ENCODE measurements around the gene AKAP13.

AKAP13 gene

DNA sequence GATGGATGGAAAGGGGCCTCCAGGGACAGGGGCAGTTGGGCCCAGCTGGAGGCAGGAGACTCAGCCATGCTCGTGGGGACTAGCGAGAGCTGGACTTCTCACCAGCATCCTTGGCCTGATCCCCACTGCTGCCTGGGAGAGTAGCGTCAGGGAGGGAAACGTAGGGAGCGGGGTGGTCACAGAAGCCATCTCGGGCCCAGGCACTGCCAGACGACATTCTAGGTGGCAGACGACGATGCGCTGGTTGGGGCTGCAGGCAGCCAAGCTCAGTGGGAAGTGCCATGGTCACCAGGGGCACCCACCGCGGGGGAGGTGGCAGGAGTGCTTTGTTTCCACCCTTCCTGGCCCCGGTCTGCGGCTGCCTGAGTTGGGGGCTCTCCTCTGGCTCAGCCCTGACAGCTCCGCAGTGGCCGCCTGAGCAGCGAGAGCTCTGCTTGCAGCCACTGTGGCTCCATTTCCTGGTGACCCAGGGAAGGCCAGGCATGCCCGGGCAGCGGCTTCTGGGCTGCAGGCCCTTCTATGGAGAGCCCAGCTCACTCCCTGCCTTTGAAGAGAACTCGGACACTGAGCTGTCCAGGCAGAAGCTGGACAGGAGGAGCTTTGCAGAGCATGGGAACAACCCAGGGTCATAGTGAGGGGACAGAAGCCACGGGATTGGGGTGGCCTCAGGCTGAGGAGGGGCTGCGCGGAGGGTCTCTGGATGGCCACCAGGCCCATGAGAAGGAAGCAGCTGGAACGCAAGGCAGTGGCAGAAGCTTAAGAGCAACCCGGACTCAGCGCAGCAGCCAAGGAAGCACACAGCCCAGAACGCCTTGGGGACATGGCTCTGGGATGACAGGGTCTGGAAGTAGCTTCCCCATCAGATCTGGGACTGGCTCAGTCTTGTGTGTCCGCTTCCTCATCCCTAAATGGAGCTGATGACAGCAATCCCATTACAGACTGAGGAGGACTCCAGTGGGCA lies 383.6 kb downstream of the AKAP13 start:
- TF ChIP-seq, protein P1, sequence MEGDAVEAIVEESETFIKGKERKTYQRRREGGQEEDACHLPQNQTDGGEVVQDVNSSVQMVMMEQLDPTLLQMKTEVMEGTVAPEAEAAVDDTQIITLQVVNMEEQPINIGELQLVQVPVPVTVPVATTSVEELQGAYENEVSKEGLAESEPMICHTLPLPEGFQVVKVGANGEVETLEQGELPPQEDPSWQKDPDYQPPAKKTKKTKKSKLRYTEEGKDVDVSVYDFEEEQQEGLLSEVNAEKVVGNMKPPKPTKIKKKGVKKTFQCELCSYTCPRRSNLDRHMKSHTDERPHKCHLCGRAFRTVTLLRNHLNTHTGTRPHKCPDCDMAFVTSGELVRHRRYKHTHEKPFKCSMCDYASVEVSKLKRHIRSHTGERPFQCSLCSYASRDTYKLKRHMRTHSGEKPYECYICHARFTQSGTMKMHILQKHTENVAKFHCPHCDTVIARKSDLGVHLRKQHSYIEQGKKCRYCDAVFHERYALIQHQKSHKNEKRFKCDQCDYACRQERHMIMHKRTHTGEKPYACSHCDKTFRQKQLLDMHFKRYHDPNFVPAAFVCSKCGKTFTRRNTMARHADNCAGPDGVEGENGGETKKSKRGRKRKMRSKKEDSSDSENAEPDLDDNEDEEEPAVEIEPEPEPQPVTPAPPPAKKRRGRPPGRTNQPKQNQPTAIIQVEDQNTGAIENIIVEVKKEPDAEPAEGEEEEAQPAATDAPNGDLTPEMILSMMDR (IDR thresholded peaks at IDR 0.05; ENCODE audit: unreplicated experiment in 3 of 3) = no peak
- Mint-ChIP-seq H3K4me3 (no peak overlapping the region), H3K27me3 (ENCODE audit: low read depth) (no peaks in the 10 kb centered on the region), H3K4me1 (peaks cover 45% of the 10 kb centered on the region), H3K27ac (peak overlapping the region; percentile 41 to 82 (median 61)), H3K9me3 (no peaks in the 10 kb centered on the region), H3K36me3 (ENCODE audit: low read depth) (peaks cover 15% of the 10 kb centered on the region)

DNA sequence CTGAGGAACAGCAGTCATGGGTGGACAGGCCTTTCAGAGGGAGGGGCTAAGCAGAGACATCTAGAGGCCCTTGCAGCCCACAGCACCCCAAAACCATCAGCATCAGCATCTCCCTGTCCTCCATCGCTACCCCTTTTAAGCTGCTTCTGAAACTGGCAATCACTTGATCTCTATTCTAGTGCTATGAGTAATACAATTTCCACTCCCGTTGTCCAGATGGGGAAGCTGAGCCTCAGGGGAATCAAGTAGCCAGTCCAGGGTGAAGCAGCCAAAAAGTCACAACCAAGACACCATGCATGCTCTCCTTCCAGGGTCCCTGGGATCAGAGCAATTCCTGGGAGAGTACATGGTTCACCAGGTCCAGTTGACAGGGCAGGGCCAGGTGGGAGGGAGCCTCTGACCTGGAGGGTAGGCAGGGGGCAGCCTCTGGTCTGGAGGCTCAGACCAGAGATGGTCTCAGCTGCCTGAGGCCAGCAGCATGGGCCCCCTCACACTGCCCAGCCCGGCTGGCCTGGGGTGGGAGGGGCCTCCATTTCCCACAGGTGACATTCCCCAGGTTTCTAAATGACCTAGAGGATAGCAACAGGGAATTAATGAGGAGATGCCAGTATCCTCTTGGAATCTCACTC lies 384.4 kb downstream of the AKAP13 start:
- H3K27ac Mint-ChIP-seq = peak overlapping the region in 2 of 3 experiments; percentile 61 to 71
- H3K4me1 Mint-ChIP-seq = peaks cover 45% of the 10 kb centered on the region
- H3K9me3 Mint-ChIP-seq = no peaks in the 10 kb centered on the region
- H3K36me3 Mint-ChIP-seq (ENCODE audit: low read depth) = peaks cover 16% of the 10 kb centered on the region
- H3K4me3 Mint-ChIP-seq = no peak overlapping the region
- H3K27me3 Mint-ChIP-seq (ENCODE audit: low read depth) = no peaks in the 10 kb centered on the region
- TF ChIP-seq, protein P1 (IDR thresholded peaks at IDR 0.05; ENCODE audit: unreplicated experiment in 3 of 3) = no peak

DNA sequence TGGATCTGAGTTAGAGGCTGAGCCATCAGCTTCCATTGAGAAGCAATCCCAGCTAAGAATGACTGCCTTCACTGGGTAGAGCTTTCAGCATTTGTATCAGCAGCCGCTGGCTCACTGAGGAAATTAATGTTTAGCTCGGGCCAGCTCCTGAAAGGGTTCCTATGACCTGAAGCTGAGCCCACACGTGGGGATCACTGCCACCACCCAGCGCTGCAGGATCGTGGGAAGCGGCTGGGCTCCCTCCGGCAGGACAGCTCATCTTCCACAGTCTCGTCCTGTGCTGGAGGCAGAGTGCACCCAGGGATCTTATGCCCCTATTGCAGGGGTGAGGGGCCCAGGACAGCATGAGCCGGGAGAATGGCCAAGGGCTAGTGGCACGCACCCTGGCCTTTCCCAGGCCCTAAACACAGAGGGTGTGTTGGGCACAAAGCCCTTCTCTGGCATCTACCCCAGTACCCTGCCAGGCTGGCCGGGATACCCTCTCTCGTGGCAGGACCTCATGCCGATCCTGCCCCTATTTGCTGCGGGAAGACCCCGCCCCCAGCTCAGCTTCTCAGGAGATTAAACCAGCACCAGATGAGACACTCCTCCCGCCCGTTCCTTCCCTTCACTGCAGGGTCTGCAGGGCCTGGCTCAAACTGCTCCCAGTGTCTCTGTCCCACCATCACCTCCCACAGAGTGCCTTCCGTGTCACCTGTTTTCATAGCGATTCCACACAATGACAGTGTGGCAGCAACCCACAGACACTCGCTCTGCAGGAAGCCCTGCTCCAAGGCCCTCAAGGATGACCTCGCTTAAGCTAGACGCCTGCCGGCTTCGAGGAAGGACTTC lies 385.8 kb downstream of the AKAP13 start:
- TF ChIP-seq, protein P1 (IDR thresholded peaks at IDR 0.05; ENCODE audit: unreplicated experiment in 3 of 3) = no peak
- H3K27me3 Mint-ChIP-seq (ENCODE audit: low read depth) = no peaks in the 10 kb centered on the region

DNA sequence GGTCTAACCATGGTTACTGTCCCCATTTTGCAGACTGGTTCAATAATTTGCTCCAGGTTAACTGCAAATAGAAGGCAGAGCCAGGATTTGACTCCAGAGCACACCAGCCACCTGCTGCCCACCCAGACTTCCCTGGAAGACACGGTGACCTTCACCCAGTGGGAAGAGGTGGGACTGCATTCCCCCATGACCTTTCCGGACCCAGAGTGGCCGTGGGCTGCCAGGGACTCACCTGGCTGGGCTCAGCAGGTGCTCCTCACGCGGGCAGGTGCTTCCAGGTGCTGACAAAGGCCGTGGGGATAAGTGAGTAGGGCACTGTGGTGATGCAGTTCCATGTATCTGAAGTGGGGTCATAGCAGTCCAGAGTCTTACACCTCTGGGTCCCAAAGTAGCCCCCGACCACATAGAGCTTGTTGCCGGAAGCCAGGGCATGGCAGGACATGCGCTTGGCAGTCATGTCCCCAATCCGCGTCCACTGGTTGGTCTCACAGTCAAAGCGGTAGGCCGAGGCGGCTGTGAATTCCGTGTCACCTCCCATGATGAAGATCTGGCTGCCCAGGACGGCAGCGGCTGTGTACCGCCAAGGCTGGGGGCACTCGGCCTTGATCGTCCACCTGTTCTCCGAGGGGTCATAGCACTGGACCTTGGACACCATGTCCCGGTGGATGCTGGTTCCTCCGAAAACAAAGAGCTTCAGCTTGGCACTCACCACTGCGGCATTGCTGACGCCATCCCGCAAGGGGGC lies 387.6 kb downstream of the AKAP13 start:
- H3K36me3 Mint-ChIP-seq (ENCODE audit: low read depth) = peaks cover 17% of the 10 kb centered on the region
- H3K27me3 Mint-ChIP-seq (ENCODE audit: low read depth) = peaks cover 7% of the 10 kb centered on the region
- no peak overlapping the region for H3K4me3 Mint-ChIP-seq
- H3K4me1 Mint-ChIP-seq = peaks cover 58% of the 10 kb centered on the region
- TF ChIP-seq, protein P1 (IDR thresholded peaks at IDR 0.05; ENCODE audit: unreplicated experiment in 3 of 3) = no peak
- H3K9me3 Mint-ChIP-seq = no peaks in the 10 kb centered on the region
- no peak overlapping the region for H3K27ac Mint-ChIP-seq

More for the DNA sequence above, 385.8 kb downstream of the AKAP13 start:
- peak overlapping the region in 2 of 3 experiments; percentile 21 to 46 for H3K4me3 Mint-ChIP-seq
- H3K36me3 Mint-ChIP-seq (ENCODE audit: low read depth) = peaks cover 22% of the 10 kb centered on the region
- H3K27ac Mint-ChIP-seq = peak overlapping the region; percentile 71 to 93 (median 93)
- peaks cover 55% of the 10 kb centered on the region for H3K4me1 Mint-ChIP-seq
- no peaks in the 10 kb centered on the region for H3K9me3 Mint-ChIP-seq

DNA sequence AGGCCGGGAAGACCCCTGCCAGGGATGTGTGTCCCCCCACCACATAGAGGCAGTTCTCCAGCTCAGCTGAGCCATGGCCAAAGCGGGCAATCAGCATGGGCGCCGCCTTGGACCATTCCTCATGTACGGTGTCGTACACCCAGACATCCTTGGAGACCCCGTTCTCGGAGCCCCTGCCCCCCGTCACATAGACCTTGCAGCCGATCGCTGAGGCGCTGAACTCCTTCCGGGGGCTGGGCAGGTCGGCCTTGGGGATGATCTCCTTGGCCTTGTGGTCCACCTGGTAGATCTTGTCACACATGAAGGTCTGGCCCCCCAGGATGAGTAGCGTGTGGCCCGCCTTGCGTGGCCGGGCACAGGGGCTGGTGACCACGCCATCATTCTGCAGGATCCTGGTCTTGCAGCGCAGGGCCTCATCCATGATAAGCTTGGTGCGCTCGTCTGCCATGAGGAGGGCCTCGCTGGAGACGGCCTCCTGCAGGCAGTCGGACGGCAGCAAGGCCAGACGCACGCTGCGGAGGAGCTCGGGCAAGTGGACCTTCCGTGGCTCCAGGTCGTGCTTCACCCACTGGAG lies 388.3 kb downstream of the AKAP13 start:
- peaks cover 56% of the 10 kb centered on the region for H3K4me1 Mint-ChIP-seq
- H3K27me3 Mint-ChIP-seq (ENCODE audit: low read depth) = peaks cover 7% of the 10 kb centered on the region
- no peaks in the 10 kb centered on the region for H3K9me3 Mint-ChIP-seq
- TF ChIP-seq, protein P1 (IDR thresholded peaks at IDR 0.05; ENCODE audit: unreplicated experiment in 3 of 3) = no peak
- peaks cover 17% of the 10 kb centered on the region for H3K36me3 Mint-ChIP-seq (ENCODE audit: low read depth)
- H3K27ac Mint-ChIP-seq = no peak overlapping the region
- no peak overlapping the region for H3K4me3 Mint-ChIP-seq
